Adrenal gland (tissue), 5 donors: ENCODE results near the gene REEP1.

Experiments
- POLR2A ChIP-seq, 2 donors: fragments of 450-650 bp; IDR thresholded peaks; one replicate each; pipeline ENCODE4 v1.6.1; 2017; ENCODE audit warnings: antibody characterized with exemption in 2 of 2, mild to moderate bottlenecking in 2 of 2, moderate library complexity in 1 of 2
- TF ChIP-seq, protein P1 (sequence below), 6 experiments: fragments of 450-650 bp in 4 of 6; fragments of 200-600 bp in 2 of 6; sonication (generic) in 1 of 6; IDR thresholded peaks; 1 replicate in 5 of 6; 2 replicates in 1 of 6; pipeline versions ENCODE4 v1.5.1 to v1.8.0; 2016 to 2021; ENCODE audit warnings: antibody characterized with exemption in 6 of 6, mild to moderate bottlenecking in 2 of 6, moderate library complexity in 1 of 6
- donor health status: DM: no; HTN: no; CAD: no.

DNA sequence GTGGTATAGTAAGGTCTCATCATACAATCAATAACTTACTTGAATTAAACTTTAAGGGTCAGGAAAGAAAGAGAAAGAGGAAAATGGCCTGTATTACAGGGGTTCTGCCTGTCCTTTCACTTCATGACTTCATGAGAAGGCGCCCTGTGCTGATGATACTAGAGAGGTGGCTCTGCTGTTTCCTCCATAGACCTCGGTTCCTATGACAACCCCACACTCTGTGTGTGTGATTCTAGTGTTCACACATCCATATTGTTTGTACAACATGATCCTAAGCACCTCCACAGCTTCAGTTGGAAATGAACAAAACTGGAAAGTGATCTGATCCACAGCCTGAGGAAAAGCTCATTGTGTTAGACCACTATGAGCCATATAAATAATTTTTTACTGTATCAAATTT, 7.0 kb upstream of the REEP1 start:
- no peak for TF ChIP-seq POLR2A (IDR thresholded peaks at IDR 0.05)
- TF ChIP-seq, protein P1, sequence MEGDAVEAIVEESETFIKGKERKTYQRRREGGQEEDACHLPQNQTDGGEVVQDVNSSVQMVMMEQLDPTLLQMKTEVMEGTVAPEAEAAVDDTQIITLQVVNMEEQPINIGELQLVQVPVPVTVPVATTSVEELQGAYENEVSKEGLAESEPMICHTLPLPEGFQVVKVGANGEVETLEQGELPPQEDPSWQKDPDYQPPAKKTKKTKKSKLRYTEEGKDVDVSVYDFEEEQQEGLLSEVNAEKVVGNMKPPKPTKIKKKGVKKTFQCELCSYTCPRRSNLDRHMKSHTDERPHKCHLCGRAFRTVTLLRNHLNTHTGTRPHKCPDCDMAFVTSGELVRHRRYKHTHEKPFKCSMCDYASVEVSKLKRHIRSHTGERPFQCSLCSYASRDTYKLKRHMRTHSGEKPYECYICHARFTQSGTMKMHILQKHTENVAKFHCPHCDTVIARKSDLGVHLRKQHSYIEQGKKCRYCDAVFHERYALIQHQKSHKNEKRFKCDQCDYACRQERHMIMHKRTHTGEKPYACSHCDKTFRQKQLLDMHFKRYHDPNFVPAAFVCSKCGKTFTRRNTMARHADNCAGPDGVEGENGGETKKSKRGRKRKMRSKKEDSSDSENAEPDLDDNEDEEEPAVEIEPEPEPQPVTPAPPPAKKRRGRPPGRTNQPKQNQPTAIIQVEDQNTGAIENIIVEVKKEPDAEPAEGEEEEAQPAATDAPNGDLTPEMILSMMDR (IDR thresholded peaks at IDR 0.05), result no peak
